Epithelial cell of esophagus (primary cell): ENCODE measurements around the gene KIF23.

Experiments
- DNase-seq: peaks from one replicate; pipeline ENCODE4 v3.0.0; 2010; ENCODE audit warnings: low read depth
- H3K4me3 ChIP-seq: 2 replicates; pipeline ENCODE4 v1.5.1; 2011; ENCODE audit warnings: mild to moderate bottlenecking, low read length, control low read depth
- TF ChIP-seq, protein P1 (sequence below): IDR thresholded peaks from 2 replicates; pipeline ENCODE4 v1.5.1; 2011; ENCODE audit warnings: low read depth, mild to moderate bottlenecking, low read length, control low read depth, inconsistent platforms; ENCODE audit not compliant: insufficient read depth; ENCODE audit errors: missing control alignments

KIF23 gene

DNA sequence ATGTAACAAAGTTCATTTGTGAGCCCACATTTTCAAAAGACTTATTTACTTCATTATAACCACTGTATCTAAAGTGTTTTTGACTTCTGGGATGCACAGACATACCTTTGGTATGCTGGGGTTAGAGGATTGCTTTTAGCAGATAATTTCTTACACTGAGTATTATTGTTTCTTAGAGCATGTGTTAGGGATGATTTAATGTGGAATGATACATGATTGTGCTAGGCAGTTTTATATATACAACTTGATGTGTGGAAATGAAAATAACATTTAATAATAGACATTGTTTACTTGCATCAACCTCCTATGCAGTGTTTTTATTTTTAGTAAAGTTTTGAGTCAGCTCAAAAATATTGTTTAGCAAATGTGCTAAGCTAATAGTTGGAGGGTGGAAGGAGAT lies 3.4 kb downstream of the KIF23 start:
- H3K4me3 ChIP-seq: no peak overlapping the region
- TF ChIP-seq, protein P1, sequence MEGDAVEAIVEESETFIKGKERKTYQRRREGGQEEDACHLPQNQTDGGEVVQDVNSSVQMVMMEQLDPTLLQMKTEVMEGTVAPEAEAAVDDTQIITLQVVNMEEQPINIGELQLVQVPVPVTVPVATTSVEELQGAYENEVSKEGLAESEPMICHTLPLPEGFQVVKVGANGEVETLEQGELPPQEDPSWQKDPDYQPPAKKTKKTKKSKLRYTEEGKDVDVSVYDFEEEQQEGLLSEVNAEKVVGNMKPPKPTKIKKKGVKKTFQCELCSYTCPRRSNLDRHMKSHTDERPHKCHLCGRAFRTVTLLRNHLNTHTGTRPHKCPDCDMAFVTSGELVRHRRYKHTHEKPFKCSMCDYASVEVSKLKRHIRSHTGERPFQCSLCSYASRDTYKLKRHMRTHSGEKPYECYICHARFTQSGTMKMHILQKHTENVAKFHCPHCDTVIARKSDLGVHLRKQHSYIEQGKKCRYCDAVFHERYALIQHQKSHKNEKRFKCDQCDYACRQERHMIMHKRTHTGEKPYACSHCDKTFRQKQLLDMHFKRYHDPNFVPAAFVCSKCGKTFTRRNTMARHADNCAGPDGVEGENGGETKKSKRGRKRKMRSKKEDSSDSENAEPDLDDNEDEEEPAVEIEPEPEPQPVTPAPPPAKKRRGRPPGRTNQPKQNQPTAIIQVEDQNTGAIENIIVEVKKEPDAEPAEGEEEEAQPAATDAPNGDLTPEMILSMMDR: no peak
- no peak for DNase-seq

DNA sequence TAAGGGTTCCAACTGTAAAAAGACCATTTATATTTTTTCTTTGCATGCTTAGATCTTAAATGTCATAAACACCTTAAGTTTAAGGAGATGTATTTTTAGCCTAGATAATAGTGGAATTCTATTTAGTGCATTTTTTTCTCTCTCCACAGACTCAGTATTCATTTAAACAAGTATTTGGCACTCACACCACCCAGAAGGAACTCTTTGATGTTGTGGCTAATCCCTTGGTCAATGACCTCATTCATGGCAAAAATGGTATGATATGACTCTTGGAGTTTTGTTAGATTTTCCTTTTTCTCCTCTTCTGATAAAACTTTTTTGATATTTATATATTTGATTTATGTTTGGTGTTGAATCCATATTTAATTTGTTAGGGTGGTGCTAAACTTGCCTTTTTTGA lies 7.3 kb downstream of the KIF23 start:
- TF ChIP-seq, protein P1: no peak
- no peak for DNase-seq
- no peak overlapping the region for H3K4me3 ChIP-seq

DNA sequence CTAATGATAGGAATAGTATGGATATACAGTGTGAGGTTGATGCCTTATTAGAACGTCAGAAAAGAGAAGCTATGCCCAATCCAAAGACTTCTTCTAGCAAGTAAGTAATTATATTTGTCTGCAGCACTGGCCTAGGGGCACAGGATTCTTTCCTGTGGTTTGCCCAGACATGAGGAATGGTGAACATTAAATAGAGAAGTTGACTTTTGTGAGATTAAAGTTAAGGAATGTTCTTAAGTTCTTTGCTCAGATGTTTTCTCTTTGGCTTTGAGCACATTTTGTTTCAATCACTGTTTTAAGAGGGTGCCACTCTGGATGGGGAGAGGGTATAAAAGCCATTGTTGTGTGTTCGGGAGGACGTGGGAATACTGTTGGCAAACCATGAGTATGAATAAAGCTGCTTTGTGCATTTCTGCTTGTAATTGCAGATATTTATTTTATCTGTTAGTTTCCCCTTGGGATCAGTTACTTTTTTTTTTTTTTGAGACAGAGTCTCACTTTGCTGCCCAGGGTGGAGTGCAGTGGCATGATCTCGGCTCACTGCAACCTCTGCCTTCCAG lies 8.3 kb downstream of the KIF23 start:
- H3K4me3 ChIP-seq: no peak overlapping the region
- TF ChIP-seq, protein P1: no peak
- DNase-seq: peak; percentile 11

DNA sequence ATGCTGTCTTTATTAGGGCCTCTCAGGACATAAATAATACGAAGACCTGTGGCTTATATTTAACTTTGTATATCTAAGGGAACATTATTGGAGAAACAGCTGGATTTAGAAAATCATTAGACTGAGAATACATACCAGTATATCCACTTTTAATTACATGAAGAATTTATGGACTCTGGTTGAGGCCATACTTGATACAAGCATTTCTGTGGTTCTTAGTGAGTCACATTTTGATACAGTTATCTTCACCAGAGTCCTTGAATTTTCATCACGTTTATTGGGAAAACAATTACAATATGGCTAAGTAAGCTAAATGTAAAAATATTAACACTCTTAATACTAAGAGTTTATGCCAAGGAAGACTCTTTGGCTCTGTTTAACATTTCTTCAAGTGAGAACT lies 9.9 kb downstream of the KIF23 start:
- no peak for DNase-seq
- TF ChIP-seq, protein P1: no peak

DNA sequence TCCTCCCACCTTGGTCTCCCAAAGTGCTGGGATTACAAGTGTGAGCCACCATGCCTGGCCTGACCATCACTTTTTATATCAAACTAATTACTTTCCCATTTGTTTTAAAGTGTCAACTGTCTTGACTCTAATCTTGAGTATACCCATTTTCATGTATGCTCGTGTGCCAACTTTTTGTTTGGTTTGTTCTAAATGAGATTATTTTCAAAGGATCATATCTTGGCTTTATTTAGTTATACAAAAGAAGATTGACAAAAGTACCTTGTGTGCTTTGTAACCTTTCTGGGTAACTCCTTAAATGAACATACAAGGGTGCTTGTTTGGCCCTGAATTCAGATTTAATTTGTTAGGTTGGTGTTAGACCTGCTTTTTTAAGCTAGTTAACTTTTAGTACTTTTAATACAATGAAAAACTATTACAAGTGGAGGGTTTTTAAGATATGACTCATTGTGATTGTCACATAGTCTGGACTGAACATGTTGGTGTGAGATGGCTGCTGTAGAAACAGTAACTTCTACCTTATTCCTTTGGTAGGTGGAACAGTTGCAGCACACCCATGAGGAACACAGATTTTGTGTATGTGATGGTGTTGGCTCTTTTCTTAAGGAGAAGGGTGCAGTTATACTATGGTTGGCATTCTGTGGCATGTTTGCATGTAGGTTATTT lies 10.7 kb downstream of the KIF23 start:
- no peak overlapping the region for H3K4me3 ChIP-seq
- peak; percentile 34 for DNase-seq
- TF ChIP-seq, protein P1: no peak

More for the DNA sequence above, 9.9 kb downstream of the KIF23 start:
- no peak overlapping the region for H3K4me3 ChIP-seq

DNA sequence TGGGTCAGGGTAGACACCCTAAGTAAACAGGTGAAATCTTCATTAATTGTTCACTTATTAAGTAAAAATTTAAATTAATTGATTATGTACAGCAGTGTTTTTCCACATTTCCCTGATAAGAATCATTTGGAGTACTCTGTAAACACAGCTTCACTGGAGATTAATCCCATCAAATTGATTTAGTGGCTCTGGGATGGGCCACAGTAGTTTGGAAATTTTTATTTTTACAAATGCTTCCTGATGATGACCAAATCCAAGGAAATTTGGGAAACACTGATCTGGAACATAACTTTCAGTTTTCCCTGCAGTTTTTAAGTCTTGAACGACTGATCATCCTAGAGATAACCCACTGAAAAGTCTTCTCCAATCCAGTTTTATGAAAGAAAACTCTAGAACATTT lies 19.7 kb downstream of the KIF23 start:
- no peak for DNase-seq
- TF ChIP-seq, protein P1: no peak
- no peak overlapping the region for H3K4me3 ChIP-seq

DNA sequence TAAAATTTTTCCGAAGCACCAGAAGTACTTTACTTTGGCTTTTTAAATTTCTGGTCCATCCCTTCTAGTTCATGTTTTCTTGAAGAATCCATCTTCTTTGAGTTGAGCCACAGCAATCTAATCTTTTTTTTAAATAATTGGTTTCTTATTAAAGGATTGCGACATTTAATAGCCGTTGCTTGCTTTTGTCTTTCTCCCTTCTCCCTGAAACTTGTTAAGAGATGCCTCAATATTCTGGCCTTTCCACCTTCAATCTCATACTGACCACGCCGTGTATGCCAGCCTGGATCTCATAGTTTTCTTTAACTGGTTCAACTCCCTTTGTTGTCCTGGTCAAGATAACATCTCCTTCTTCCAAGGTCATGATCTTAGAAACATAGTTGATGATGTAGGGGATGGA lies 20.1 kb downstream of the KIF23 start:
- TF ChIP-seq, protein P1: no peak
- DNase-seq: no peak
- H3K4me3 ChIP-seq: no peak overlapping the region
